Measurements from ENCODE around the gene GLTP.

Gene GLTP

DNA sequence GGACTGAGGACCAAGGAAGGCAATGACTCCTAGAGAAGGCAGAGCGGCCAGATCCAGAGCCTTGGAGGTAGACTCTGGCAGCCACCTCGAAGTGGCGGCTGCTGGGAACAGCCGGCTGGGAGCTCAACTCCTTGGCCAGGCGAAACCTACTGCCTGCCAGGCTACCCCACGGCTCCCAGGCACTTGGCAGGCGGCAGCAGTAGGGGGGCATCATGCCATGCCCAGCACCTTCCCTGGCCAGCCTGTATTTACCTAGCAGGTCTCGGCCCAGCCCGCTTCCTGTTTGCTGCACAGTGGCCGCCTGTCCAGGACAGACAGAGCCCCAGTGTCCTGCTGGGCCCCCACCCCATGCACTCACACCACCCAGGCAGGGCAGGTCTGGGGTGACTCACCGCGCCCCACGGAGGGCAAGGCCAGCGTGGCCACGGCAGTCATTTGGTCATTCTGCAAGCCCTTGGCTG is 57.4 kb downstream of the GLTP start:
- DNase-seq (ENCODE audit: low read depth, low spot score), result peak; percentile 20

DNA sequence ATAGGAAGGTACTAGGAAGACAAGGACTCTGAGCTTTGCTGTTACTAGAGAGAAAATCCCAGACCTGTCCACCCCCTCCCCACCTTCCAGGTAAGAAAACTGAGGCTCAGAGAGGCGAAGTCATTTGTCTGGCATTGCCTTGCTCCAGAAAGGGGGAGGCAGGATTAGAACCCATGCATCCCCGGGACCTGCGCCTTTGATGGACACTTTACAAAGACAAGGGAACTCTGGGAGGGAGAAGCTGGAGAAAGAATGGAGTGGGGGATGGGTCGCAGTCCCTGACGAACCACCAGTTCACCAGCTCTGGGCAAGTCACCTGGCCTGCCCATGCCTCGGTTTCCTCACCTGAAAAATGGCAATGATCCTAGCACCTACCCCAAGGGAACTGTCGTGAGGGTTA is 57.9 kb downstream of the GLTP start:
- no peak for DNase-seq (ENCODE audit: low read depth, low spot score)

DNA sequence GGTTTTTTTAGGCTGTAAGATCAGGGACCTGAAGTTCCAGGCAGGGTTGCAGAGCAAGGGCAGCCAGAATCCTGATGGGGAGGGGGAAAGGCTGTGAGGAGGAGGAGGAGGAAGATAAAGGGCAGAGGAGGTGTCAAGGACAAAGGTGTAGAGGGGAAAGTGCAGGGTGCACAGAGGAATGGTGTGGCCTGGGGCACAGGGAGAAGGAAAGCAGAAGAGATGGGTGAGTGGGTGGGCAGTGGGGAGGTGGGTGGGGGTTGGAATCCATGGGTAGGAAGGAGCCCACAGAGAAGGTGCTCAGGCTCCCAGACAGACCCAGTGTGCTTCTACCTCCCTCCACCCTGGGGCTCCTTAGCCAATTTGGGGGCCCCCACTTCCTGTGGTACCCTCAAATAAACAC is 58.4 kb downstream of the GLTP start:
- no peak for DNase-seq (ENCODE audit: low read depth, low spot score)

DNA sequence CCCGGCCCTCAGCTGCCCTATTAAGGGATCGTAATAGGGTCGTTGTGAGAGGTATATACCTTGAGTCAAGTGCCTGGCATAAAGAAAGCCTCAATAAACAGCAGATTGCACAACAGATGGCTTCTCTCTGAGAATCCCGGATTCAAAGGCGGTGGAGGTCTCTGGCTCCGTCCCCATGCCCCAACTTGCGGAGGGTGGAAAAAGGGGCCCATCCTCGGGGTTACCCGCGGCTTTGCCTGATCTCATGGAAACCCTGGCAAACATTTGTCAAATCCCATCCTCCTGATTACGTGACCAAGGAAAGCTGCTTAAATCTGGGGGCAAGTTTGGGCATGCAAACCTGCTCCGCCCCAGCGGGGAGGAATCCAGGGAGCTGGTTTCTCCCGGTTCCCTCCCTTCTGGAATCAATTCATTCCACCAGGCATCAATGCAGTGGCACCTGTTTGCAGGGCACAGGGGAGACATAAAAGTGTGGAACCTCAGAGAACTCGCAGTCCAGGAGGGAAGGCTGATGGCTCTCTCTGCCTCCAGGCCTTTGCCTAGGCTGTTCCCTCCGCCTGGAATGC is 59.4 kb downstream of the GLTP start:
- no peak for DNase-seq (ENCODE audit: low read depth, low spot score)

DNA sequence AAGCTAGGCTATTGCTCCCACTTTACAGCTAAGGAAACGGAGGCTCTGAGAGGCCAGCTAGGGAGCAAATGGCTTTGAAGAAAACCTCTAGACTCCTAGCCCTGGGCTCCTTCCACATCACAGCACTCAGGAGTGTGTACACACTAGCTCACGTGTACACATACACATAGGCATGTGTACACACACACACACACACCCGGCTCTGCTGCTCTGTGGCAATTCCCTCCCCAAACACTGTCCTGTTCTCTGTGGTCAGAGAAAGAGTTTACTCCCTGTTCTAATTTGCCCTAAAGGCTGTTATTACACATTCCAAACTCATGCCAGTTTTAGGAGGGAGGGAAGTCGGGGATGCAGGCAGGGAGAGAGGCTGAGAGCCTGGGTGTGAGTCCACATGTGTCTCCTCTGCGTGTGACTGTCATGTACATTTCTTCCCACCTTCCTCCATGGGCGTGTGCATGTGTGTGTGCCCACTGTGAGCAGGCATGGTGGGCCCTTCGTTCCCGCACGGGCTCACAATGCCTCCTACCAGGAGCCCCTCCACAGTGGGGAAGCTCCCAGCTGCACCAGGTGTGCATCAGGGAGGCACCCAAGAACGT is 61.3 kb downstream of the GLTP start:
- DNase-seq (ENCODE audit: low read depth, low spot score), result peak; percentile 34

DNA sequence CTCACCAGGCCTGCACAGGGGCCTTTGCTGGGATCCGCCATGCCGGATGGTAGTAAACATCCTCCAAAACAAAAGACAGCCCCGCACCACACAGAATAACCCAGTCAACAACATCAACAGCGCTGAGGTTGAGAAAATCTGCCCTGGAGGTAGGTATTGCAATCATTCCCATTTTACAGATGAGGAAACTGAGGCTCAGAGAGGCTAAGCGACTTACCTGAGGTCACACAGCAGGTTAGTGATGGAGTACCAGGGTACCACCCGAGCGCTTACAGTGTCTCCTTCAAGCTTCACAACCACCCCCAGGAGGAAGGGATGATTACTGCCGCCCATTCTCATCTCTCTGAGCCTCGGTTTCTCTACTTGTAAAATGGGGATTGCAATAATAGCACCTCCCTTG is 62.1 kb downstream of the GLTP start:
- no peak for DNase-seq (ENCODE audit: low read depth, low spot score)

DNA sequence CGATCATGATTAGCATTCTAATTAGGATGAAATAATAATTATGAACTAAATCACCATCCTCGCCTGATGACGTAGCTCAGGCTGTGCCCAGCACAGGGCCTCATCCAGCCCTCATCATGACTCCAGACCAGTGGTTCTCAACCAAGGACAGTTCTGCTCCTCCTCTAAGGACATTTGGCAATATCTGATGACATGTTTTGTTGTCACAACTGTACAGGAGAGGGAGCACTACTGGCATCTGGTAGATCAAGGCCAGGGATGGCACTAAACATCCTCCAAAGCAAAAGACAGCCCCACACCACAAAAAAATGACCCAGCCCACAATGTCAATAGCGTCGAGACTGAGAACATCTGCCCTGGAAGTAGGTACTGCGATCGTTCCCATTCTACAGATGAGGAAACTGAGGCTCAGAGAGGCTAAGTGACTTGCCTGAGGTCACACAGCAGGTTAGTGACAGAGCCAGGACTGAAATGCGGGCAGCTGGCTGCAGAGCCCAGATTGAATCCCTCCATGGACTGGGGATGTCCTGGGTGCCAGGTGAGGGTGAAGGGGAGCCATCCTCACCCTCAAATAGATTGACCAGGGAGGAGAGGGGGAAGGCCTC is 62.6 kb downstream of the GLTP start:
- DNase-seq (ENCODE audit: low read depth, low spot score), result no peak

DNA sequence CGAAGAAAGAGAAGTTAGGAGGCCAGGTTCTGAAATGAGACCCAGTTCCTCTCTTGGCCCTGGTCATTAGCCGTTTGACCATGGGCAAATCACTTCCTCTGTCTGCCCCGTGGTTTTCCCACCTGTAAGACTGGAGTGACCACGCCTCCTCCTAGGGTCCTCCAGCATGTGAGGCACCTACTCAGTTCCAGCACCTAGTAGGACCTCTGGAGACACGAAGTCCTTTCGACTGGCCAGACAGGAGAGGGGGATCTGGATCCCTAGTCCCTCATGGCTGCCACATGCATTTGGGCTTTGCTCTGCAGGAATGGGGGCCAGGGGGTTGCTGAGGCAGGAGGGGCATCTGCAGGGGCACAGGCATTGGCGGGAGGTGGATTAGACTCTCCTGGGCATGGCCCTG is 63.5 kb downstream of the GLTP start:
- DNase-seq (ENCODE audit: low read depth, low spot score), result no peak

DNA sequence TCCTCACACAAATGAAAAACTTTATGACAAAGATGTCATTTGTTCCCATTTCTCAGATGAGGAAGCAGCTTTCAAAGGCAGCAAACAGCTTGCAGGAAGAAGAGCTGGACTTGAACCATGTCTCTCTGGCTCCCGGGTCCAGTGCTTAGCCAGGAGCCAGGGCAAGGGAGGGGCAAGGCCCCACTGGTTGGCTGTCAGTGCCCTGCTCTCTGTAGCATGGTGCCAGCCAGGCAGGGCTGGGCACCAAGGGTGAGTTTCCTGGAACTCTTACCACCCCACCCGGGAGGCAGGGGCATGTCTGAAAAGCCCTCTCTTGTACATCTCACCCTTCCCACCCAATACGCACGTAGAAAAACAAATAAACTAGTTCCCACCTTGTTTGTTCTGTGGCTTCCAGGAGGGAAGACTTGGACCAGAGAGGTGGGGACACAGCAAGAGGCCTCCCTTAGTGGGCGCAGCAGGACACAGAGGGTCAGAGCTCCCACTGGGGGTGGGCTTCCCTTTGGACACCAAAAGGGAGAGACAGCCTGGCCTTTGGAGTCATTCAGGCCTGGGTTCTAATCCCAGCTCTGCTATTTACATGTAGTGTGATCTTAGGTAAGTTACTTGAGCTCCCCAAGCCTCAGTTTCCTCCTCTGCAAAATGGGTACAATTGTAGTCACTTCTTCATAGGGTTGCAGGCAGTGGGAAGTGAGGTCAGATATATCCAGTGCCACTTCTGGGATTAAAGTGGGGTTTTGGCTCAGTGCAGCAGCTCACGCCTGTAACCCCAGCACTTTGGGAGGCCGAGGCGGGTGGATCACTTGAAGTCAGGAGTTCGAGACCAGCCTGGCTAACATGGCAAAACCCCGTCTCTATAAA is 64.4 kb downstream of the GLTP start:
- DNase-seq (ENCODE audit: low read depth, low spot score), result no peak

DNA sequence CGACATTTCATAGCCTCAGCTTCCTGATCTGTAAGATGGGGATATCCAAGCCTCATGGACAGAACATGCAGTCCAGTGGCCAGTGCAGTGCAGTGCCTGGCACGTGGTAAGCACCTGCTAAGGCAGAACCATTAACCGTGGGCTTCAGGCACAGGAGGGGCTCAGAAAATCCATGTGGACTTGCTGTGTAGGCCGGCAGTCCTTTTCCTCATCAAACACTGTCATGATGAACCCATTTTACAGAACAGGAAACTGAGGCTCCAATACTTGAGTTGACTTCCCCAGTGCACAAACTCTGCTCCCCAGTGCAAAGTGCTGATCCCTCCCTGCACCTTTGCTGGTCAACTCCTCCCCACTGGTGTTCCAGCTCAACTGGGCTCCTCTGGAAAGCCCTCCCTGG is 65.1 kb downstream of the GLTP start:
- DNase-seq (ENCODE audit: low read depth, low spot score), result no peak

DNA sequence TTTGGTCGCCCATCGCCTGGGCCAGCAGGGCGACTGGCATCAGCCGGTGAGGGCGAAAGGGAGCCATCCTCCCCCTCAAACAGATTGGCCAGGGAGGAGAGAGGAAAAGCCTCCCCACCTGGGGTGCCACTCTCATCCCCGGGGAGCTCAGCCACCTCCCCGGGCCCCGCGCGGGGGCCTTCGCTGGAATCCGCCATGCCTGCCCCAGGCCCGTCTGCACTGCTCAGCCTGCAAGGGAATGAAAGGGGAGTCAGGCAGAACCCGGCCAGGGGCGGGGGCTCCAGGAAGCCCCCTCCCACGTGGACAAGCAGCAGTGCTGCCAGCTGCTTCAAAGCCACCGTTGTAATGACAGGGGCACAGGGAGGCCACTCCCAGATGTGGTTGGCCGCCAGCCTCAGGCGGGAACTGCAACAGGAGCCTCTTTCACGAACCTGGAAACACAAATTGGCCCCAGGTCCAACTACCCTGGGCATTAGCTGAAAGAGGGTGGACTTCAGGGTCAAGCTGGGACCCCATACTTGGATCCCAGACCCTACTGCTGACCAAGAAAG is 65.7 kb downstream of the GLTP start:
- DNase-seq (ENCODE audit: low read depth, low spot score), result no peak

DNA sequence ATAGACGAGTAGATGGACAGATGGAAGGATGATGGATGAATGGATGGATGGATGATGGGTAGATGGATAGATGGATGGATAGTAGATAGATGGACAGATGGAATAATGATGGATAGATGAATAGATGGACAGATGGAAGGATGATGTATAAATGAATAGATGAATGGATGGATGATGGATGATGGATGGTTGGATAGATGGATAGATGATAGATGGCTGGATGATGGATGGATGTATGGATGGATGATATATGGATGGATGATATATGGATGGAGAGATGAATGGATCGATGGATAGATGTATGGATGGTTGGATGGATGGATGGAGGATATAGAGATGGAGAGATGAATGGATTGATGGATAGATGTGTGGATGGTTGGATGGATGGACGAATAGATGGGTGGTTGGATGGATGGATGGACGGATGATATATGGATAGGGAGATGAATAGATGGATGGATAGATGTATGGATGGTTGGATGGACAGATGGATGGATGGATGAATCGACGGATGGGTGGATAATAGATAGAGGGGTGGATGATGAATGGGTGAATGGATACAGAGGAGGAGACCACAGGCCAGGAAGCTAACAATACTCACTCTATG is 66.4 kb downstream of the GLTP start:
- DNase-seq (ENCODE audit: low read depth, low spot score), result no peak

DNA sequence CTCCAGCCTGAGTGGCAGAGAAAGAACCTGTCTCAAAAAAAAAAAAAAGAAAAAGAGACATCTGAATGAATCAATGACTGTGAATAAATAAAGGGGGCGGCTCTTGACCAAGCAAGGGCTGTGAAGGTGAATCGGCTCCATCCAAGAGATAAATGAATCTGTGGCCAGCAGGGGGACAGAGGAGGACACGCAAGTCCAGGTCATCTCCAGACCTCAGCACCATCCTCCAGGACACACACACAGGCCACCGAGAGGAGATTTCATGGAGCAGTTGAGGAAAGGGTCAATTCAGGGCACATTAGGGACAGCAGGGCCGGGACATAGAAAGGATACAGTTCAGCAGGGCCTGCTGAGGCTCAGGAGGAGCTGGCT is 68.7 kb downstream of the GLTP start:
- DNase-seq (ENCODE audit: low read depth, low spot score), result no peak

DNA sequence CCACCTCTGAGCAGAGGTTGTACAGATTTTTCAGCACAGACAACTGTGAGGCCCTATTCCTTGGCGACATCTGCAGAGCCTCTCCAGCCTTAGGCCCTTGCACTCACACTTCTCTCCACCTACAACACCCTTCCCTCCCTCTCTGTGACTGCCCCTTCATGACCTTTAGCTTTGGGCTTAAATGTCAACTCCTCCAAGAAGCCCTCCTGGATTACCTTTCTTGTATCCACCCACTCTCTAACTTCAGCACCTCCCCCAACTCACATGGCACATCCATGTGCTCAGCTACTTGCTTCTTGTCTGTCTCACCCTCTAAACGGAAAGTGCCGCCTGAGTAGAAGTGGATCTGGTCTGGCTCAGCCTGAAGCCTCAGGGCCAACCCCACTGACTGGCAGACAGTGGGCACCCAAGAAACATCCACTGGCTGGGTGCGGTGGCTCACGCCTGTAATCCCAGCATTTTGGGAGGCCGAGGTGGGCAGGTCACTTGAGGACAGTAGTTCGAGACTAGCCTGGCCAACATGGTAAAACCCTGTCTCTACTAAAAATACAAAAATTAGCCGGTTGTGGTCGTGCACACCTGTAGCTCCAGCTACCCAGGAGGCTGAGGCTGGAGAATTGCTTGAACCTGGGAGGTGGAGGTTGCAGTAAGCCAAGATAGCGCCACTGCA is 69.3 kb downstream of the GLTP start:
- no peak for DNase-seq (ENCODE audit: low read depth, low spot score)

DNA sequence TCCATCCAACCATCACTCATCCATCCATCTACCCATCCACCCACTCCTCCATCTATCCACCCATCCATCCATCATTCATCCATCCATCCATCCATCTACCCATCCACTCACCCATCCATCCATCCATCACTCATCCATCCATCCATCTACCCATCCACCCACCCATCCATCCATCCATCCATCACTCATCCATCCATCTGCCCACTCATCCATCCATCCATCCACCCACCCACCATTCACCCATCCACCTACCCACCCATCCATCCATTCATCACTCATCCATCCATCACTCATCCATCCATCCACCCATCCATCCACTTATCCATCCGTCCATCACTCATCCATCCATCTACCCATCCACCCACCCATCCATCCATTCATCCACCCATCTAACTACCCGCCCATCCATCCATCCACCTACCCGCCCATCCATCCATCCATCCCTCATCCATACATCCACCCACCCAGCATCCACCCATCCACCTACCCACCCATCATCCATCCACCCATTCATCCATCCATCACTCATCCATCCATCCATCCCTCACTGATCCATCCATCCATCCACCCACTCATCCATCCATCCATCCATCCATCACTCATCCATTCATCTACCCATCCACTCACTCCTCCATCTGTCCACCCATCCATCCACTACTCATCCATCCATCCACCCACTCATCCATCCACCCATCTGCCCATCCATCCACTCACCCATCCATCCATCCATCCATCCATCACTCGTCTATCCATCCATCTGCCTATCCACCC is 71.3 kb downstream of the GLTP start:
- no peak for DNase-seq (ENCODE audit: low read depth, low spot score)

DNA sequence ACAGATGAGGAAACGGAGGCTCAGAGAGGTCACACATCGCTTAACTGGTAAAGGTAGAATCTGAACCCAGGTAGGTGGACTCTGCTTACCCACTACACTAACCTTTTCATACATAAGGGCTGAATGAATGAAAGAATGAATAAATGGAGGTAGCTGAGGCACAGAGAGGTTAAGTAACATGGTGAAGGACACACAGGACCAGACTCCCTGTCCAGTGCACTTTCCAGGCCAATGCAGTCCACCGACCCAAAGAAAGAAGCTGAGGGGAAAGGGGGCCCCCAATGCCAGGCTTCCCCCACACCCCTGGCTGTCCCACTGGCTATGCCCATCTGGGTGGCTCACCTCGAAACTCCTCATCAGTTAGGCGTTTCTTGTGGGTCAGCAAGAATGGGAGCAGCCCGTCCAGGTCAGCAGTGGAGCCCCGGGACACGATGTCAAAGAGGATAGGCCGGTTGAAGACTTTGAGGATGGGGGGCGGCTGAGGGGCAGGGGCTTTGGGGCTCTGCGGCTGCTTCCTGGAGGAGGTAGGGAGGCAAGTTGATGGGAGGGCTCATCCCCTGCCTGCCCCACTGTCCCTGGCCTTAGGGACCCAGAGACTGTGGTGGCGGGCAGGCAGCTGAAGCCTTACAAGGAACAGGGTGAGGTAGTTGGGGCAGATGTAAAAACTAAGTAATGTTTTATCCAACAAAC is 72.2 kb downstream of the GLTP start:
- no peak for DNase-seq (ENCODE audit: low read depth, low spot score)

DNA sequence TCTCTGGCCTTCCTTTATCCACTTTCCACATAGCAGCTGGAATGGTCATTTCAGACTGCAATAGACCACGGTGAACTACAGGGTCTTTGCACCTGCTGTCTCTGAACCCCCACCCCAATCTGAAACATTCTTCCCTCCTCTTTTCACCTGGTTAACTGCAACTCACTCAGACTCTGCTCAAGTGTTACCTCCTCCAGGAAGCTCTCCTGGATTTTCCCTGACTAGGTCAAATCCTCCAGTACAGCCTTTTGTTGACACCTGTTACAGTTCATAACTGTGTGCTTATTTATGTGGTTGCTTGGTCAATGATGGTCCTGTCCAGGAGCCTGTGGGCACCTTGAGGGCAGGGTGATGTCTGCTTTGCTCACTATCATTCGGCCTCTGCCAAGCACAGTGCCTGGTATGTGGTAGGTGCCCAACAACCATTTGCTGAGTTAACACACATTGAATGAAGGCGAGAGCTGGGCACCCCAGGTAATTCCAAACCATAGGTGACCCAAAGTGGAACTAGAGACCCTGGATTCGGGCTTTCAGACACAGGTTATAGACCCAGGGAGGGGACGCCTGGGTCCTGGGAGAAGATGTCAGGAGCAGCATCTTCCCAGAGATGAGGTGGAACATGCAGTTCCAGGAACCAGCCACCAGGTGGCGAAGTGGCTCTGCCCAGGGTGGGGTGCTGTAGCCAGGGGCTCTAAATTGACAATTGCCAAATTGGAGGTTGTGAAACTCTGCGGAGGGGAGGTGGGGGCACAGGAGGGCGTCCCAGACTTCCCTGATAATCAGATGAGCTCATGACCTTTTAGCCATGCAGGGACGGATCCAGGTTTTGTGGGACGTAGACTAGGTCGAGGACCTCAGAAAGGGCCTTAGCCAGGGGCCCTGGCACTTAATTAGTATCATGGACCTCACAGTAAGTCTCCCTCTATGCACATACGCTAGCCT is 75.2 kb downstream of the GLTP start:
- DNase-seq (ENCODE audit: low read depth, low spot score), result peak; percentile 70

DNA sequence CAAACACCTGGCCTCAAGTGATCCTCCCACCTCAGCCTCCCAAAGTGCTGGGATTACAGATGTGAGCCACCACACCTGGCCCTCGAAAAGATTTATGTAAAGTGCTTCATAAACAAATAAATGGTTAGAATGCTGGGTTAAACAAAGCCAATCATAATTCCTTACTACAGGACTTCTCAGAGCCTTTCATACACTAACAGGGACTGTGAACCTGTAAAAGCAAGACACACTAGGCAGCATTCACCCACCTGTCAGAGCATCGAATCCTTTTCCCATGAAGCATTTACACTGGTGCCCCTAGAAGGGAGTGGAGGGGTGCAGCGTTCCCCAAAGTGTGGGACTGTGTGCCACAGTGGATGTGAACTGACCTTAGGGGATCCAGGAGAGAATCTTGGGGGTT is 76.7 kb downstream of the GLTP start:
- DNase-seq (ENCODE audit: low read depth, low spot score), result no peak

DNA sequence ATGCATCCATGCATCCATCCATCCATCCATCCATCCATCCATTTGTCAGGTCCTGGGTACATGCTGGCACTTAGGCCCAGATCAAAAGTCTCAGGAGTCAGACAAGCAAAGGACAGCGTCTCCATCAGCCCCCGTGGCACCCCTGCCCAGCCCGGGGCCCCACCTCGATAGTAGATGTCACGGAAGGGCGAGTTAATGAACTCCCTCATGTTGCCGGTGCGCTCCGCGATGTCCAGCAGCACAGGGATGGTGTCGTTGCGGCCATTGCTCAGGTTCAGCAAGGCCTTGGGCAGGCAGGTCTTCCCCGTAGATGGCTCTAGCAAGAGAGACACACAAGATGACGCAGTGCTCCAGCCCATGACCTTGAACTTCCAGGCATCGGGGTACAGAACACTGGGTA is 77.5 kb downstream of the GLTP start:
- DNase-seq (ENCODE audit: low read depth, low spot score), result no peak

Data from astrocyte of the hippocampus (primary cell).